GM12872 (cell line): ENCODE data around the gene MCUB.

Experiments
- CTCF ChIP-seq: IDR thresholded peaks from 3 replicates; pipeline ENCODE4 v1.5.1; 2011; ENCODE audit warnings: low read depth, mild to moderate bottlenecking, low read length, moderate library complexity; ENCODE audit not compliant: insufficient read depth

The MCUB gene

GRCh38 chr4:109662116-109662515 lies 102.1 kb downstream of the MCUB start:
- TF ChIP-seq CTCF, result no peak

GRCh38 chr4:109662771-109663170 lies 102.7 kb downstream of the MCUB start:
- no peak for TF ChIP-seq CTCF

GRCh38 chr4:109665783-109666485 lies 105.9 kb downstream of the MCUB start:
- TF ChIP-seq CTCF, result no peak

GRCh38 chr4:109671350-109671749 lies 111.3 kb downstream of the MCUB start:
- no peak for TF ChIP-seq CTCF

GRCh38 chr4:109672169-109672930 lies 112.3 kb downstream of the MCUB start:
- no peak for TF ChIP-seq CTCF

GRCh38 chr4:109673303-109673702 lies 113.3 kb downstream of the MCUB start:
- no peak for TF ChIP-seq CTCF

- no peak for TF ChIP-seq CTCF
Observed at GRCh38 chr4:109675181-109675580, 115.1 kb downstream of the MCUB start.
